B cell (primary cell): ENCODE measurements around the gene ZNF362. TPM values are rescaled to one million over a fixed set of nuclear protein-coding genes. Genes with fewer than 3 reads are reported as not detected.

ENCODE experiments used
- ATAC-seq: fragments of 200-7000 bp; cut with Tn5 transposase; one replicate; pipeline ENCODE4 v1.10.0; 2021; ENCODE audit warnings: low read depth, mild to moderate bottlenecking, moderate number of reproducible peaks, moderate library complexity
- CTCF ChIA-PET: fragments of 350-600 bp; sonication (Branson Sonifier 250); formaldehyde crosslinking; loops from one replicate; lab custom pipeline; 2021; ENCODE audit warnings: antibody characterized with exemption, inconsistent platforms; lab: Charles Lee
- POLR2A ChIA-PET: fragments of 350-600 bp; sonication (Branson Sonifier 250); formaldehyde crosslinking; loops from one replicate; lab custom pipeline; 2021; ENCODE audit warnings: antibody characterized with exemption; lab: Charles Lee
- DNase-seq: peaks from one replicate; pipeline ENCODE4 v3.0.0; 2013
- H2AFZ ChIP-seq: 2 replicates; pipeline ENCODE4 v1.6.1; 2012; ENCODE audit warnings: mild to moderate bottlenecking, low read depth, low read length; ENCODE audit not compliant: insufficient read depth, poor library complexity, severe bottlenecking
- H3K27ac ChIP-seq, 2 donors: 1 replicate in 1 of 2; 2 replicates in 1 of 2; pipeline ENCODE4 v1.5.1; 2012 to 2013; ENCODE audit warnings: low read length in 2 of 2, mild to moderate bottlenecking in 2 of 2, moderate library complexity in 1 of 2
- H3K27me3 ChIP-seq, 4 experiments: fragments of 200-600 bp in 1 of 4; sonication (generic) in 1 of 4; replicated peaks in 1 of 4; 1 replicate in 2 of 4; 2 replicates in 2 of 4; pipeline versions ENCODE4 v1.6.1 to v1.7.0; 2013 to 2016; ENCODE audit warnings: low read length in 3 of 4, mild to moderate bottlenecking in 2 of 4, mixed read lengths in 1 of 4, moderate library complexity in 1 of 4; ENCODE audit not compliant: insufficient read depth in 4 of 4, control insufficient read depth in 3 of 4; ENCODE audit errors: control extremely low read depth in 1 of 4
- H3K36me3 ChIP-seq, 2 experiments: replicated peaks in 1 of 2; 1 replicate in 1 of 2; 2 replicates in 1 of 2; pipeline versions ENCODE4 v1.6.1 to v1.7.1; 2013; ENCODE audit warnings: low read length in 1 of 2; ENCODE audit not compliant: insufficient read depth in 2 of 2, control insufficient read depth in 1 of 2; ENCODE audit errors: control extremely low read depth in 1 of 2, extremely low read depth in 1 of 2
- H3K4me1 ChIP-seq, 2 donors: fragments of 200-600 bp in 1 of 2; sonication (generic) in 1 of 2; 1 replicate in 1 of 2; 2 replicates in 1 of 2; pipeline versions ENCODE4 v1.5.1 to v1.6.1; 2013 to 2017; ENCODE audit warnings: low read length in 2 of 2; ENCODE audit not compliant: control insufficient read depth in 2 of 2, insufficient read depth in 2 of 2
- H3K4me2 ChIP-seq: replicated peaks from 2 replicates; pipeline ENCODE3; 2012; ENCODE audit warnings: mild to moderate bottlenecking, low read depth, low read length; ENCODE audit not compliant: poor library complexity, severe bottlenecking
- H3K4me3 ChIP-seq, 5 experiments: fragments of 200-600 bp in 1 of 5; sonication (generic) in 1 of 5; 1 replicate in 3 of 5; 2 replicates in 2 of 5; pipeline versions ENCODE4 v1.5.1 to v1.7.0; 2011 to 2016; ENCODE audit warnings: low read length in 4 of 5, mild to moderate bottlenecking in 4 of 5, low read depth in 2 of 5, control low read depth in 1 of 5, moderate library complexity in 1 of 5; ENCODE audit not compliant: insufficient read depth in 1 of 5; ENCODE audit errors: control extremely low read depth in 1 of 5, extremely low read depth in 1 of 5
- H3K79me2 ChIP-seq: fragments of 200-600 bp; sonication (generic); one replicate; pipeline ENCODE4 v1.6.0; 2016; ENCODE audit warnings: low read length; ENCODE audit not compliant: control insufficient read depth, insufficient read depth
- H3K9ac ChIP-seq: fragments of 200-600 bp; sonication (generic); 2 replicates; pipeline ENCODE4 v1.6.1; 2017; ENCODE audit warnings: mild to moderate bottlenecking, low read length, moderate library complexity
- H3K9me3 ChIP-seq, 3 donors: one replicate each; pipeline versions ENCODE4 v1.6.1 to v1.7.1; 2013; ENCODE audit warnings: low read length in 2 of 3; ENCODE audit not compliant: control insufficient read depth in 2 of 3, insufficient read depth in 1 of 3; ENCODE audit errors: control extremely low read depth in 1 of 3
- H4K20me1 ChIP-seq: 2 replicates; pipeline ENCODE4 v1.6.0; 2012; ENCODE audit warnings: mild to moderate bottlenecking, low read length; ENCODE audit not compliant: insufficient read depth, control insufficient read depth, poor library complexity, severe bottlenecking
- H3K27ac Mint-ChIP-seq: one replicate; pipeline ENCODE4 v1.8.0; 2021; ENCODE audit warnings: mixed read lengths
- H3K27me3 Mint-ChIP-seq: one replicate; pipeline ENCODE4 v1.8.0; 2021; ENCODE audit warnings: mixed read lengths
- H3K4me1 Mint-ChIP-seq: one replicate; pipeline ENCODE4 v1.8.0; 2021; ENCODE audit warnings: mixed read lengths
- H3K4me3 Mint-ChIP-seq: one replicate; pipeline ENCODE4 v1.8.0; 2021; ENCODE audit warnings: mixed read lengths
- H3K9me3 Mint-ChIP-seq: one replicate; pipeline ENCODE4 v1.8.0; 2022; ENCODE audit warnings: mixed read lengths; ENCODE audit not compliant: insufficient read depth
- CTCF ChIP-seq: fragments of 200-600 bp; IDR thresholded peaks from one replicate; pipeline ENCODE4 v1.8.0; 2022; ENCODE audit warnings: antibody characterized with exemption, mild to moderate bottlenecking
- EZH2 ChIP-seq: IDR thresholded peaks from 2 replicates; pipeline ENCODE4 v1.6.1; 2012; ENCODE audit warnings: borderline replicate concordance, low read depth, mild to moderate bottlenecking, moderate library complexity, low read length; ENCODE audit not compliant: insufficient read depth, poor library complexity, severe bottlenecking
- WGBS: methylation state at CpG from one replicate; pipeline ENCODE4 v1.1.5; 2013; ENCODE audit warnings: missing lambda C conversion rate; ENCODE audit not compliant: insufficient coverage; 5-methylcytosine and 5-hydroxymethylcytosine counted together
- intact Hi-C: fragments of 100-400 bp; cut with micrococcal nuclease; formaldehyde crosslinking; loops from one replicate; pipeline ENCODE4 v1.10.0; 2022
- polyA plus RNA-seq: library from polyadenylated mRNA; depleted of rRNA; stranded (reverse); fragments of >200 nt; gene quantifications from 2 replicates; pipeline ENCODE4 v1.2.3, GENCODE V29; 2012
- total RNA-seq, 2 donors: library from RNA; stranded (reverse); fragments of 120-200 nt in 1 of 2; gene quantifications; 1 replicate in 1 of 2; 2 replicates in 1 of 2; pipeline versions ENCODE4 v1.2.3 to v1.2.4, GENCODE V29; 2013 to 2022

ZNF362 gene
- total and polyA plus RNA-seq, 2 donors (not counting 1 experiment from before 2014, with no cell fraction given) = 14.0 to 20.4 TPM

DNA sequence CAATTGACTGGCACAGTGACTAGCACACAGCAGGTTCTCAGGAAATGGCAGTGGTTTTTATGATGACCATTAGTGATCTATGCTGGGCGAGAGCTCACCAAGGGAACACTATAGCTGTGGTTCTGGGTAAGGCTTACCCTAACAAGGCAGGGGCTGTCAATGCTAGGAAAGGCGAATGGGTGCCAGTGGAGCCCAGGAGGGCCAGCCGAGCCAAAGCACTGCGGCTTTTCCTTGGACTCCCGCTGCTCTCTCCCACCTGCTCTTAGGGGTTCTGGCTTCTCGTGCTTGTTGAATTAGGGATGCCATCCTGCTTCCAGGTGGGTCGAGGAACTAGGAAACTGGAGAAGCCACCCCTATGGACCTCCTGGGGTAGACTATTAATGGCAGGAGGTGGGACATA lies 74.6 kb downstream of the ZNF362 start:
- intact Hi-C loops = no loop called here
- TF ChIP-seq CTCF (no peak), EZH2 (no peak)
- no peaks in the 10 kb centered on the region for H3K27me3 Mint-ChIP-seq
- H3K4me2 ChIP-seq = no peak overlapping the region
- no peak overlapping the region for H3K27ac Mint-ChIP-seq
- DNase-seq = no peak
- ATAC-seq = no peak
- no peaks in the 10 kb centered on the region for H3K27me3 ChIP-seq
- H3K27ac ChIP-seq = no peak overlapping the region
- H3K79me2 ChIP-seq = no peaks in the 10 kb centered on the region
- H4K20me1 ChIP-seq = peaks cover 26% of the 10 kb centered on the region
- peaks cover 0 to 7% of the 10 kb centered on the region in 2 donors for H3K4me1 ChIP-seq
- no peak overlapping the region for H3K9ac ChIP-seq
- no peak overlapping the region for H3K4me3 Mint-ChIP-seq
- ChIA-PET POLR2A (no interaction called here), CTCF (interaction anchor here (1.7 kb wide), 1 partner anchor 35 kb away, joined by 7 read pairs; no protein-coding TSS in a partner anchor)
- WGBS = 97% methylated on average over 7 of the region's 7 CpGs
- H3K4me3 ChIP-seq = no peak overlapping the region
- peaks cover 8 to 80% of the 10 kb centered on the region in 2 experiments for H3K36me3 ChIP-seq
- no peaks in the 10 kb centered on the region for H3K9me3 Mint-ChIP-seq
- no peaks in the 10 kb centered on the region for H3K9me3 ChIP-seq
- peaks cover 5% of the 10 kb centered on the region for H3K4me1 Mint-ChIP-seq
- no peak overlapping the region for H2AFZ ChIP-seq

DNA sequence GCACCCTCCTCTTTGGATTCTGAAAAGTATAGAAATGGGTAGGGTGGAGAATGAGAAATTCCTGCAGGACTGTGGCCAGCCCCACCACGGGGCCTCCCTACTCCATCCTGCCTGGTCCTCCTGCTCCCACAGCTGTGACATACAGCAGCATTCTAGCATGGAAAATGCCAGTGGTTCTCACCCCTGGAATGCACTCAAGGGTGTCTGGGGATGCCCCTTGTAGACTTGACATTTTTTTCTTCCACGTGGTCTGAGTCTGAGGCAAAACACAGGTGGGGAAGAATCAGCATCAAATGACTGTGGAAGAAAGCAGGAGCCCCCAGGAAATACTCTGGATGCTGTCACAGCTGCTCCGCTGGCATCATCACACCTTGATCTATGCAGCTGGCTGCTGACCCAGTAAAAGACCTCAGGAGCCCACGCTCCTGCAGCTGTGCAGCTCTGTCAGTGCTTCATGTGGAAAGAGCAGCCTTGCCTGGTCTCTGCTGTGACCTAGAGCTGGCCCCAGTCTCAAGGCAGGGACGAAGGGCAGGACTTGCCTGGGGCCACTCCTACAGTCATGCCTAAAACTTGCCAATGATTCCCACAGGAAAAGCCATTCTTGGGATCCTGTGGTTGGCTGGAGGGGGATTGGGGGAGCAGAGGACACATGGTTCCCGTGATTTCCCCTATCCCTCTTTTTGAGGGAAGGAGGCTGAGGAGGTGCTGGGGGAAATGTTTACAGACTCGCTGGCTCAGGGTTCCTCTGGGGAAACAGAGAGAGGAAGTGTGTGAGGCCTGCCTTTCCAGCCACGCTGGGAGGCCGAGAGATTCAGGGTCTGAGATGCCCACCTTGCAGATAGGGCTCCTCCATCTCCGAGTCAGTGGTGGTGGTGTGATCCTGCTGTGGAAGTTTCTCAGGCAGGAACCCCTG lies 75.4 kb downstream of the ZNF362 start:
- Histone ChIP-seq H3K4me1 (peaks cover 0 to 7% of the 10 kb centered on the region in 2 donors), H3K9ac (no peak overlapping the region), H3K27me3 (no peaks in the 10 kb centered on the region), H3K4me3 (no peak overlapping the region), H3K36me3 (peaks cover 8 to 74% of the 10 kb centered on the region in 2 experiments), H3K4me2 (no peak overlapping the region), H3K9me3 (no peaks in the 10 kb centered on the region), H3K79me2 (no peaks in the 10 kb centered on the region), H4K20me1 (peaks cover 30% of the 10 kb centered on the region), H2AFZ (no peak overlapping the region), H3K27ac (no peak overlapping the region)
- no peaks in the 10 kb centered on the region for H3K9me3 Mint-ChIP-seq
- ATAC-seq (no peak), DNase-seq (no peak)
- peaks cover 5% of the 10 kb centered on the region for H3K4me1 Mint-ChIP-seq
- ChIA-PET CTCF (interaction anchor here (1.7 kb wide), 1 partner anchor 36 kb away, joined by 7 read pairs; no protein-coding TSS in a partner anchor), POLR2A (no interaction called here)
- H3K27ac Mint-ChIP-seq = no peak overlapping the region
- no peak for TF ChIP-seq CTCF
- TF ChIP-seq EZH2 = no peak
- no peaks in the 10 kb centered on the region for H3K27me3 Mint-ChIP-seq
- intact Hi-C loops = no loop called here
- 68% methylated on average over 9 of the region's 10 CpGs for WGBS
- no peak overlapping the region for H3K4me3 Mint-ChIP-seq
